CD4-positive, alpha-beta T cell treated with Interleukin-6 at 100 ng/mL for 8 hours (primary cell): ENCODE measurements around the gene MID1.
"Not testable (repeated sequence)": the region's sequence is repeated elsewhere in the genome, so short reads cannot be mapped to it uniquely, and the experiment has no call there.

Experiments used
- DNase-seq: peaks from one replicate; pipeline ENCODE4 v3.0.0-alpha.2; 2020; ENCODE audit warnings: mixed read lengths, low spot score

The MID1 gene

DNA sequence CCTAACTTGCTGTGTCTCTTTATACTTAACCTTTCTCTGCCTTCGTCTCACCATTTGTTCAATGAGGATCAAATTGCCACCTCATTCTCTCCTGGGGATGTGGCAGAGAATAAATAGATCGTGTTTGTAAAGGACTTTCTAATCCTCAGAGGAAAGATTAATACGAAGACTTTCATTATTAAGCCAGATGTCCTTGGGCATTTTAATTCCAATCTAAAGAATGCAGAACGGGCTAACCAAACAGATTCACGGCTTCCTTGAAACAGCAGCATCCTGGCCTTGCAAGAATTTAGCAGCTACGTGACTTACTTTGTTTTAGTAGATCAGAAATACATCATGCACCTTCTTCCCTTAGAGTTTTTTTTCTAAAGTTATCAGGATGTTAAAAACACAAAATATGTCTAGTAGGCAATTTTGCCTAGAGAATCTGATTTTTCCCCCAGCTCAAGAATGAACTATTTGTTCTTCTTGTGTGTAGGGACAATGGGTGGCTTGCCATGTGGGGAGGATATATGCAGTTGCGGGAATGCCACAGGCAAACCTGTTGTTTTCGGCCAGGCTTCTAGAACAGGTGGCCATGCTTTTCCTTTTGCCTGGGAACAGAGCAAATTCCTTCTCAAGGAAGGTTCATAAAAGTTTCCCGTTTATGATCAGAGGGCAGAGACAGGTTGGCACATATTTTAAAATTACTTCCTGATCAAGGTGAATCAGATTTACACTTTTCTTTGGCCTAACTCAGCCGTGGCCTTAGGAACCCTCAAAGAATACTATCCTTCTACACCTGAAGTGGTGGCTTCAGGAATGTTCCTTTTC is 3.0 kb downstream of the MID1 start:
- DNase-seq, result no peak

DNA sequence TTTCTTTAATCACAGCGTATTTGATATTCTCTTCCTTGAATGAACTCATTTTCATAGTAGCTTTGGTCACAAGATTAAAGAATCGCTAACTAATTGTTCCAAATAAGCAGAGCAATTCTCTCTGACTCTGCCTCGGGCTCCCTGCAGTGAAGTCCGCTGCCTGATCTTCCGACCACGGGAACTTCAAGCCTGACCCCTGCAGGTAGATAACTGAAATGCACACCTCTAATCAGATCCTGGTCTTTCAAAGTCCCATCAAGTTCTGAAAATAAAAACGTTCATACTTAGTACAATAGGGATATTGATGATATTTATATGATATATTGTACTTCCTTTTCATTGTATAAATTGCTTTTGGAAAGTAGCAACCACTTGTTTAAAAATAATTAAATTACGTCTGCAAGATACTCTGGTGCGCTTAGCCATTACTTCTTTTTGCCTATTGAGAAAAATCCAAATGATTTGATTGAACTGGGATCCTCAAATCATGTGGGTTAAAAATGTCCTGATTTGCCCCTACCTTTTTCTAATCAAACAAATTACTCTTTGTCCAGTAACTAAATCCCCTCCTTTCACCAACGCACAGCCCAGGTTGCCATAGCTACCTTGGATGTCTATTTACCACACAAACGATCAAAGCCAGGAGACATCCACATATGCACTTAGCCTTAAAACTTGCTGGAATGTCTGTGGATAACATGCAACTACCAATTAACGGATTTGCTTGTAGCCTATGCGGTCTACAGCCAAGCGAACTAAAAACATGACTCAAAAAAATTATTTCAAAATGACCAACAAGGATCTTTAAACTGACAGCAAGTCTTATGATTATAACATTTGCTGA is 4.2 kb downstream of the MID1 start:
- DNase-seq, result no peak

DNA sequence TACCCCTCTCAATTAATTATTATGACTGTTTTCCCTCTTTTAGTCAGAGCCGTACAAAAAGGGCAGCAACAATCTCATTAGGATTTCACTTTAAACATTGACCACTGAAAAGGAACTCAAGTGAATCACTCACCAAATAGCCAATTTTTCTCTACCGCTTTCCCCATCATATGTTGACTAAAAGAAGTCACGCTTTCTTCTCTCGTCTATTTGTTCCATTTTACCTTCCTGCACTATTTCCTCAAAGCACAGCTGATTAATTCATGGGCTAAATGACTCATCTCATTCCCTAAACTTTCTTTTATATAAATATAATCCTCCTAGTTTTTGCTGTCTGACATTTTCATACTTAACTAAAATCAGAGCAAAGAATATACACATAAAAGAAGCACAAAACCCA is 8.2 kb downstream of the MID1 start:
- no peak for DNase-seq

DNA sequence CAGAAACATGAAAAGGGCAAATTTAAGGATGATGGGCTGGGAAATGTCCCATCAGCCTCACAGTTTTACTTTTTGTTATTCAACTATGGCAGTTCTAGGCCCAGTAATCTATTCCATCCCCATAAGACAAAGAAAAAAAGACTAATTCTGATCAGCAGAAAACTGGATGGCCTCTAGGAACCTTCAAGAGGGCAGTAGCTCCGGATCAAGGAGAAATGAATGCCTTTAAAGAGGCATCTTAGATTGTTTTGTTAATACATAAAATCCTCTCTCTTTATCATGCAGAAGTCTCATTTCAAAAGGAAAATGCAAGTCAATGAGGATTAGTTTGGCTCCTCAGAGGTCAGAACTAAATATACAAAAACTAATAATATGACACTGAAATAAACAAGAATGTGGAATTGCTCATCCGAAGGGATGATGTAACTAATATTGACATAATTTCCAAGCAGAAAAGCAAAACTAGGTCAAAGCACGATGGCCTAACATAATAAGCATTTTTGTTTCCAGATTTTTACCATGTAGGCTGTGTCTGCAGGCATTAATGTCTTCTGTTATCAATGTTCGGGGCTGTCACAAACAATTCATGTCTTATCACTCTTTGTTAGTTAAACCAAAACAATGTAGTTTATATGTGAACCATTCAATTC is 8.8 kb downstream of the MID1 start:
- no peak for DNase-seq

DNA sequence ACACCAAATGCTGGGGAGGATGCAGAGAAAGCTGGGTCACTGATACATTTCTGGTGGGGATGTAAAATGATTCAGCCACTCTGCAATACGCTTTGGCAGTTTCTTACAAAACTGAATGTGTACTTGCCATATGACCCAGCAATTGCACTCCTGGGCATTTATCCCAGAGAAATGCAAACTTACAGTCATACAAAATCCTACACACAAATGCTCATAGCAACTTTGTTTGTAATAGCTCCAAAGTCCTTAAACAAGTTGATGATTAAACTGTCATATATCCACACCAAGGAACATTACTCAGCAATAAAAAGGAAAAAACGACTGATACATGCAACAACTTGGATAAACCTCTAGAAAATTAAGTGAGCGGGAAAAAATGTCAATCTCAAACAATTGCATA is 12.3 kb downstream of the MID1 start:
- DNase-seq, result no peak

DNA sequence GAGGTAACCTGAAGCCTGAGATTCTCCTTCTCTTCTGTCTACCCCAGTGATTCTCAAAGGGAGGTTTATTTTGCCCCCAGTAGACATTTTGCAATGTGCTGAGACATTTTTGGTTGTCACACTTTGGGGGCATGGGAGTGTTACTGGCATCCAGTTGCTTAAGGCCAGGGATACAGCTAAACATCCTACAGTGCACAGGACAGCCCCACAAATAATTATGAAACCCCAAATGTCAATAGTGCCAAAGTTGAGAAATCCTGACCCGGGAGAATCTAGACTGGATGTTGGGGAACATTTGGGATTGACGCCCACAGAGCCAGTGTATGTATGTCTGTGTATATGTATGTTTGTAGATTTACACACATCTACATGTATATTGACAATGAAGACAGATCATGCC is 13.2 kb downstream of the MID1 start:
- no peak for DNase-seq

DNA sequence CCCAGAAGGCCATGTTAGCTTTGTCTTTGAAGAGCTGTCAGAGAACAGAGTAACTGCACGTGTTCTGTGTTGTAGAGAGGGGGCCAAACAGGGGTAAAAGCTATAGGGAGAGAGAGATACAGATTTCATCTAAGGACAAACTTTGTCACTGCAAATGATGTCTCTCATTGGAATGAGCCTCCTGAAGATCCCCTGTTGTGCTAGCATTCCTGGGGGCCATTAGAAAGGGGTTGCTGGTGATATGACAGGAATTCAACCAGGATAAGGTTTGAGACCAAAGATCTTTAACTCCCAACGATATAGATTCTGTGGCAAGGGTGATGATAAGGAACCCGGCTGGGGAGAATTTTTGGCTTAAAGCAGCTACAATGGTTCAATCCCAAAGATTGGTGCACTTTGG is 16.8 kb downstream of the MID1 start:
- no peak for DNase-seq

DNA sequence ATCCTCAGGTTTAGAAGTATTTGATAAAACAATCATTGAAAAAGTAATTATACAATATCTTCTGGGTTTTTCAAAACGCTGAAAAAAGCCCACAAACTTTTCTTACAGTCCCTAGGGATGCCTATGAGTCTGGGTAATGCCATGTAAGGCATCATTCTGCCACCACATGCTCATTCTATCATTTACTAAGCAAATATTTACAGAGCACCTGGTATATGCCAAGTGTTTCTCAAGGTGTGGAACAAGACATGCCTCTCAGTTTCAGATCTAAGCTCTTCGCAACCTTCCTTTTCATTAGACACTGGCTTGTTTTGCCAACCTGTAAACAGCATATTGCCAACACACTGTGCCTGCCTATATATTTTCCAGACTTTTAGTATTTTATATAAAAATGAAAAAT is 17.7 kb downstream of the MID1 start:
- no peak for DNase-seq

DNA sequence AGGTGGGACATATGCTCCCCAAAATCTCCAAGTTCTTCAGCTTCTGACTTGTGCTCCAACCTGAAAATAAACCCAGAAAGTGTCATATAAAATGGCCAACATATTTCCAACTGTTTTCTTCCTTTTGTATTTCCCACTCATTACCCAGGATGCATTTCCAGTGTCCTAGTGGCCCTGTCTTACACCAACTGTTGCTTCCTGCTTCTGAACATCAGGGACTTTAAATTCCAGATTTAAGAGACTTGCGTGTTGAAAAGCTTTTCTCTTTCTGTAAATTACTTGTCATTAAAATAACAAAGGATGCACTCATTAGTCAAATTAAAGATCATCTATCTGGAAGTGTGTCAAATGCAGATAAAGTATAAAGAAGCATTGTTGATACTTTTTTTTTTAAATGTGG is 19.9 kb downstream of the MID1 start:
- DNase-seq, result no peak

DNA sequence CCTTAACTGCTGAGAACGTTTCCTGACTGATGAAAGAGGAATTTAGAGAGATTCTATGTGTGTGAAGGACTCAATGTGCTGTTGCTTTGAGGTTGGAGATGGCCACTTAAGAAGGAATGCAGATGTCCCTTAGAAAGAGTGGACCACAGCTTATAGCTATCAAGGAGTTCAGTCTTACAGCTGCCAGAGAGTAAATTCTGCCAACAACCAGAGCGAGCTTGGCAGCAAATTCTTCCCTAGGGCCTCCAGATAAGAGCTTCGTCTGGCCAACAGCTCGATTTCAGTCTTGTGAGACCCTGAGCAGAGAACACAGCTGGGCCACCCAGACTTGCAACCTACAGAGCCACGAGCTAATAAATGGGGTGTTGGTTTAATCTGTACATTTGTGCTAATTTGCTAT is 21.8 kb downstream of the MID1 start:
- no peak for DNase-seq

DNA sequence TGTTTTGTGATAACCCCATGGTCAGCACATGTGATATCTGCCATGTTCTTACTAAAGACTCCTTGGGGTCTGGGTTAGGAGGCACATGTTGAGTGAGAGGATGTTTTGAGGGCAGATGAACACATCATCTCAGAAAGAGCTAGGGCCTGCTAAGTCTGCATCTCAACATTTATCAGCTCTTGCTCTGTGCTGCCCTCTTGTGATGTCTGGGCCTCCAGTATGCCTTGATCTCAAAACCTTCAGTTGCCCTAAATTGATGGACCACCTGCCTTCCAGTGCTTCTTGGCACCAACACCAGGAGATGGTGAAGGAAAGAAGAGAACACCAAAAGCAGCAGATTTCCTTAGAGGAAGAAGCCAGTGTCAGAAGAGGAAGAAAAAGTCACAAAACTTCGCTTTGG is 22.5 kb downstream of the MID1 start:
- DNase-seq, result no peak

DNA sequence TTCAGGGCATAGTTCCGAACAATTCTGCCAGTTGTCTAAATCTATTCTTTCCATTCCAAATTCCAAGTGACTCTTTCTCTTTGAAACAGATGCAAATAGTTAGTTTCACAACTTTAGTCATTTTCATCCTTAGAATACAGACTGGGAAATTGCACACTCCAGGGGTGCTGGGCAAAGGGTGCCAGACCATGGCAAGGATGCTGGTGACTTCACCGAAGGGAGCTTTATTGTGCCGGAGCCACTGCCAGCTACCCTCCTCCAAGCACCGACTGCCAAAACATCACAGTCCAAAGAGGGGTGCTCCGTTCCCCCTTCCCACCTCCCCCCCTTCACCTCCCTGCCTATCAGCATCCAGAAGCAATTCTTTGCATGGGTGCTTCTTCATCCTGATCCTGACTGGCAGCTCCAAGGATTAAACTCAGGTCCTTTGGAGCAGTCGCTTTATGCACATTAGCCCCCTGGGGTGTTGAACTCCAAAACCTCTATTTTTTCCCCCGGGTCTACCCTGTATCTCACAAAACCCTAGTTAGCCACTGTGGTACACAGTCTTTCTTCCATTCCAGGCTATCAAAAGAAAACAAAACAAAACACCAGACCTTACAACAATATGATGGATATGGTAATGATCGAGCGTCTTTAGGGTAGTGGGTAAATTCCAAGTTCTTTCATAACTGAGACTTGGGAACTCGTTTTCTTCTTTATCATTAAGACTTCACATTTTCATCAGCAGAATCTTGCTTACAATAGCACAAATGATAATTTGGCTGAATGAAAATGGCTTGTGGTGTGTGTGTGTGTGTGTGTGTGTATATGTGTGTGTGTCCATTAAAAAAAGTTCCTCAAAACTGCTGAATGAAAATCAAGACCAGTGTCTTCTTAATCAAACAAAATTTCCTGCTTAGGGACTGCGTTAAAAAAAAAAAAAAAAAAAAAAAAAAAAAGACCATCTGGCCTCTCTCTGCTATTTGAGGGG is 28.7 kb downstream of the MID1 start:
- no peak for DNase-seq

DNA sequence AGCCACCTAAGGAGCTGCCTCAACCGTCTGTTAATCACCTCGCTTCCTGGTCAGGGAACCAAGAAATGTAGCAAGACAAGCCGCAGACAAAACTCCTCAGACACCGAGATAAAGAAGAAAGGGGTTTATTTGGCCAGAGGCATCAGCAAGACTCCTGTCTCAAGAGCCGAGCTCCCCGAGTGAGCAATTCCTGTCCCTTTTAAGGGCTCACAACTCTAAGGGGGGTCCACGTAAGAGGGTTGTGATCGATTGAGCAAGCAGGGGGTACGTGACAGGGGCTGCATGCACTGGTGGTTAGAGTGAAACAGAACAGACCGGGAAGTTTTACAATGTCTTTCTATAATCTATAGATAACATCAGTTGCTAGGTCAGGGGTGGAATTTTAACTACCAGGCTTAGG is 30.6 kb downstream of the MID1 start:
- DNase-seq, result not testable (repeated sequence)

DNA sequence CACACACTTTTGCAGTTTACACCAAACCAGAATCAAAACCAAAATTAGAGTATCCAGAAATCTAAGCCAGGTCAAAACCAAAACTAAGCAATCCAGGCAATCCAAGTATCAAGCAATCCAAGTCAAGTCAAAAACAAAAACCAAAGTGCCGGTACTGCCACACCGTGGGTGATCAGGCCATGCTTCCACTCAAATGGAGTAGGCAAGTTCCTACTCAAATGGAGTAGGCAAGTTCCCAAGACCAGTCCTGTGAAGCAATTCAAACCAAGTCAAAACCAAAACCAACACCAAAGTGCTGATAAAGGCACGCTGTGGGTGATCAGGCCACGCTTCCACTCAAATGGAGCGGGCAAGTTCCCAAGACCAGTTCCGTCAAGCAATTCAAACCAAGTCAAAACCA is 31.3 kb downstream of the MID1 start:
- DNase-seq, result no peak

DNA sequence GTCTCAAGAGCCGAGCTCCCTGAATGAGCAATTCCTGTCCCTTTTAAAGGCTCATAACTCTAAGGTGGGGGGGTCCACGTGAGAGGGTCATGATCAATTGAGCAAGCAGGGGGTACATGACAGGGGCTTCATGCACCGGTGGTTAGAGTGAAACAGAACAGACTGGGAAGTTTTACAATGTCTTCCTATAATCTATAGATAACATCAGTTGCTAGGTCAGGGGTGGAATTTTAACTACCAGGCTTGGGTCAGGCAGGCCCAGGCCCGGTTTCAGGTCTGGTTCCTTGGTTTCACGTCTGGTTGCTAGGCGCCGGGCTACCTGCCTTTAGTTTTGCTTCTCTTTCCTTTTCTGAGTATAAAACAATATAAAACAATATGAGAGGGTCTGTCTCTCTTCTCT is 35.5 kb downstream of the MID1 start:
- not testable (repeated sequence) for DNase-seq

DNA sequence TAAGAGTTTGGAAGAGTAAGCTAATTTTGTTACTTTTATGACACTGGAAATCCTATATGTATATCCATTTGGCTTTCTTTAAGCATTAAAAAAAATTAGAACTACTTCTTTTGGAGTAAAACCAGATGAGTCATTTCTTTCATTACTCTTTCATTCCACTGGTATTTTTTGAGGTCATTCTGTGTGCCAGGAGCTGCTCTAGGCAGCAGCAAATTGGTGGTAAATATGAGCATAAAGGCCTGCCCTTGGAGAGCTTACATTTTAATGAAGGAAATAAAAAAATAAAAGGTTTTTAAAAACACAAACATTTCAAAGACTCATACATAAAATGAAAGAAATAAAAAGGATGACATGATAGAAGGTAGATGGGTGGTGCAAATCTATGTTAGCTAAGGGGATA is 37.4 kb downstream of the MID1 start:
- no peak for DNase-seq

DNA sequence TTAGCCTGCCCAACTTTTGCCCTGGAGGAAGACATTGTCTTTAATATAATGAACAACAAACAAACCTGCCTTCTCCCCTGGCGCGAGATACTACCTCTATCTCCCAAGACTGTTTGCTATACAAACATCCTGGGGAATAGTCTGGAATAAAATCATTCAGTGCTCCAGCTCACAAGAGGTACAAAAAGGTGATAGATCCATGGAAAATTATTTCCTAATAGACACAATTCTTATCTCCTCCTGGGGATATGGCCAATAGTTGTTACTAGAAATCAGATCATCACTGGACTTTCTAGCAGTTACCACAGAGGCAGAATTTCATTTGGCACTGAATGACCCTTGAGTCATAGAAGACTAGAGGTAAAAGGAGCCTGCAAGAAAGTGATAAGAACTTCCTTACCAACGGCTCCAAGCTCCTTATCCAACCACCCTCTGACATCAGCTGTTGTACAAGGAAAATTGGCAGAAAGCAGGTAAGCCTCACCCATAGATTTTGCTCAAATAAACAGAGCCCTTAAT is 38.1 kb downstream of the MID1 start:
- DNase-seq, result no peak

DNA sequence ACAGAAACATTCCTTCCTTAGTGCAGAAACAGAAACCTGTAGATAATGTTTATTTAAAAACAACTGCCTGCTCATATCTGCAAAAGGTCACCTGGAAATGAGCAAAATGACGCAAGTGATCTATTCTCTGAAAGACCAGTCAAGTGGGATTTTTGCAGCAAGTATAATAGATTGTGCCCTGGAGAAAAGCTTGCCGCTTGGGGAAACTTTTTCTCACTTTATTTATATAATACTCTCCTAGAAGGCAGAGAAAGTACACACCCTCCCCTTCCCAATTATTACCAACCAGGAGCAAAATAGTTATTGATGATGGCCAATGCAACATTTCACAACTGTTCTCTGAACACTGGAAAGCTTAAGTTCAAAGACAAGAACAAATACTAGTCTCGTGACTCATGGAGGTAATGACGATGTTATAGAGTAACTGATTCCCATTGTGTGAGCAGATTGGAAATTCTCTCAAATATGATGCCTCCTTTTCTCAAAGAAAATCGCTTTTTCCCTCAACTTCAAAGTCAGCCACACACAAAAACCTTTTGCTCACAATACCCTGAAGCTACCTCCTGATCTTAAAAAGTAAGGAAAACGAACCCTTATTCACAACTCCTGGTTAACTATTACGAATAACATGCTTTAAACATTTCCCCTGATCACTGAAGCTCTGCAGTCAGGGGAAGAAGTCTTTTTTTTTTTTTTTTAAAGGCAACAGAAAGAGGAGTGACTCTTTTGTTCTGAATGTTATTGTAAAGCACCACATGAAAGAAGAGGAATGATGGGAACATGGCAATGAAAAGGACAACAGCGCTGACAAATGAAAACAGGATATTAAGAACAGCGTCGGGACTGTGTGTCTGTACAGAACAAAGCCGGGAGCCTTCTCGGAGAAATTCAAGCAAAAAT is 41.0 kb downstream of the MID1 start:
- DNase-seq, result no peak

DNA sequence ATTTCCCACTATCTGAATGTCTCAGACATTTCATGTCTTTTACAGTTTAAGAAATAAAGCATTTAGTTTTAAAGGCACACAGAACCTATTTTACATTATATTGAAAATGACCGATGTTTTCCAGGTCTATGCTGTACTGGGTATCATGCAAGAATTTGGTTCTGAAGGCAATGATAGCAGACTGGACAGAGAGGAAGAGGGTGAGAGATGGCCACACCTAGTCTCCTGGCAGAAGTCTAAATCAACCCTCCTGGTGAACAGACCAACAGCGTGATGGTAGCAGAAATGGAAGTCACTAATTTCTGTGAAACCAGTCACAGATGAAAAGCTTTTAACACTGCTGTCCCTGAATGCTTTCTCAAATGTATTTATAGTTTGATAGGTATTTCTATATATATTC is 41.9 kb downstream of the MID1 start:
- no peak for DNase-seq

DNA sequence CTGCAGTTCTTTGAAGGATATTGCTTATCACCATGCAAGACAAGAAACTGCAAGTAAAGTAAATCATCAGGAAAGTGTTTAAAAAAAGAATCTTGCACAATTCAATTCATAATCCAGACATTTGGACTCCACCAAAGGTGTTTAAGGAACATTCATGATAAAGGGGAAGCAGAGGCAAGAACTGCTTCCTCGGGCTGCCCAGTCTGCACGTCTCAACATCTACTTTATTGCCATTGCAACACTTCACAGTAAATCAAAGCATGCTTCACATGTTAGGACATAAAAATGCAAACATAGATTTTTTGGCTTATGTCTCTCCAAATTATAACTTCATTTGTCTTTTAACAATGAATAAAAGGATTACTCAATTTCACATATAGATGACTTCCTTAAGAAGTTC is 42.5 kb downstream of the MID1 start:
- DNase-seq, result no peak
